Stomach (tissue), 4 donors: ENCODE measurements around the gene ELP4.

Source experiments
- CTCF ChIP-seq, 7 experiments: fragments of 450-650 bp in 4 of 7; fragments of 200-600 bp in 3 of 7; sonication (generic) in 3 of 7; IDR thresholded peaks; one replicate each; pipeline ENCODE4 v1.5.1; 2016 to 2019; ENCODE audit warnings: antibody characterized with exemption in 7 of 7, control low read depth in 2 of 7, mild to moderate bottlenecking in 1 of 7
- EP300 ChIP-seq: sonication (generic); formaldehyde crosslinking; IDR thresholded peaks from one replicate; pipeline ENCODE4 v1.6.1; 2017; ENCODE audit warnings: antibody characterized with exemption

GRCh38 chr11:31558001-31558400 lies 48.4 kb downstream of the ELP4 start:
- TF ChIP-seq CTCF (IDR thresholded peaks at IDR 0.05), result no peak
- TF ChIP-seq EP300, result no peak
